IMR-90 (cell line): ENCODE measurements around the gene CACNG8.

Experiments
- CTCF ChIP-seq: conservative IDR thresholded peaks from 2 replicates; pipeline ENCODE4 v1.5.1; 2012; ENCODE audit warnings: mild to moderate bottlenecking, low read depth, low read length, improper control_type of control experiment
- MXI1 ChIP-seq: IDR thresholded peaks from 2 replicates; pipeline ENCODE4 v1.6.1; 2012; ENCODE audit warnings: low read depth, mild to moderate bottlenecking, low read length, moderate library complexity, borderline replicate concordance
- POLR2A ChIP-seq: IDR thresholded peaks from 2 replicates; pipeline ENCODE4 v1.6.1; 2012; ENCODE audit warnings: mild to moderate bottlenecking, low read depth, low read length
- RAD21 ChIP-seq: IDR thresholded peaks from 2 replicates; pipeline ENCODE4 v1.6.1; 2012; ENCODE audit warnings: low read length, improper control_type of control experiment
- RFX5 ChIP-seq: IDR thresholded peaks from 2 replicates; pipeline ENCODE4 v1.8.0; 2012; ENCODE audit warnings: low read depth, mild to moderate bottlenecking, low read length, moderate library complexity
- TF ChIP-seq, protein P1 (sequence below): fragments of 150-350 bp; IDR thresholded peaks from 2 replicates; pipeline ENCODE4 v1.6.1; 2016; ENCODE audit warnings: low read depth, mild to moderate bottlenecking, low read length, moderate library complexity, borderline replicate concordance

DNA sequence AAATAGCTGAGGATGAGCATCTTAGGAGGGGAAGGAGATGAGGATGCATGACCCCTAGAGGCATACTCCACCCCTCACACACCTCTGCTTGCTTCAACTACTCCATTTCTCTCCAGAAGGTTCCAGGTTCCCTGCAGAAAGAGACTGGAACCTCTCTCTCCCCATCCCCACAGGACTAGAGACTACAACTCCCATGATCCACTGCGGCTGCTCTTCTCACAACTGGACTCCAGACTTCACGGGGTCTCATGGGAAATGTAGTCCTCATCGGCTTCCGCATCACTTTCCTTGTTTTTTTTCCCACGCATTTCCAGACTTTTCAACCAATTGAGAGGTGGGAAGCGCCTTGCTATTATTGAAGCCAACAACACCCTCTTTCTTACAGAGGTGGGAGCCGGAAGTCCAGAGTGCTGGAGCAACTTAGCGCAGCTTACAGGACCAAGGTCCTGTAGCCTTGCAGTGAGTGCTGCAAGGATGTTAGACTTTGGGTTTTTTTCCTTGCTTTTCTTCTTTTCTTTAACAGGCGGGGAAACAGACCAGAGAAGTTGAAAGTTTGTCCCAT, 14.8 kb downstream of the CACNG8 start:
- TF ChIP-seq CTCF (no peak), POLR2A (no peak), RAD21 (no peak), RFX5 (no peak), MXI1 (no peak)
- TF ChIP-seq, protein P1, sequence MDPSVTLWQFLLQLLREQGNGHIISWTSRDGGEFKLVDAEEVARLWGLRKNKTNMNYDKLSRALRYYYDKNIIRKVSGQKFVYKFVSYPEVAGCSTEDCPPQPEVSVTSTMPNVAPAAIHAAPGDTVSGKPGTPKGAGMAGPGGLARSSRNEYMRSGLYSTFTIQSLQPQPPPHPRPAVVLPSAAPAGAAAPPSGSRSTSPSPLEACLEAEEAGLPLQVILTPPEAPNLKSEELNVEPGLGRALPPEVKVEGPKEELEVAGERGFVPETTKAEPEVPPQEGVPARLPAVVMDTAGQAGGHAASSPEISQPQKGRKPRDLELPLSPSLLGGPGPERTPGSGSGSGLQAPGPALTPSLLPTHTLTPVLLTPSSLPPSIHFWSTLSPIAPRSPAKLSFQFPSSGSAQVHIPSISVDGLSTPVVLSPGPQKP = no peak
